Left ventricle myocardium inferior (tissue), 1 donor: ENCODE data around the gene ANKRD23. TPM values are rescaled to one million over a fixed set of nuclear protein-coding genes. Genes with fewer than 3 reads are reported as not detected.

ENCODE experiments used
- DNase-seq: peaks from one replicate; pipeline ENCODE4 v3.0.0-alpha.2; 2020
- H3K27ac ChIP-seq: fragments of 200-600 bp; replicated peaks from 2 replicates; pipeline ENCODE4 v1.8.0; 2021
- H3K27me3 ChIP-seq: fragments of 200-600 bp; 2 replicates; pipeline ENCODE4 v1.8.0; 2021; ENCODE audit warnings: low read depth
- H3K36me3 ChIP-seq: fragments of 200-600 bp; 2 replicates; pipeline ENCODE4 v1.8.0; 2021
- H3K4me1 ChIP-seq: fragments of 200-600 bp; 2 replicates; pipeline ENCODE4 v1.8.0; 2021
- H3K4me3 ChIP-seq: fragments of 200-600 bp; 2 replicates; pipeline ENCODE4 v1.8.0; 2021; ENCODE audit warnings: mild to moderate bottlenecking, moderate library complexity
- H3K9me3 ChIP-seq: fragments of 200-600 bp; replicated peaks from 2 replicates; pipeline ENCODE4 v1.8.0; 2021
- CTCF ChIP-seq: fragments of 200-600 bp; IDR thresholded peaks from 2 replicates; pipeline ENCODE4 v1.8.0; 2021; ENCODE audit warnings: antibody characterized with exemption, mild to moderate bottlenecking, borderline replicate concordance
- intact Hi-C: fragments of 100-400 bp; cut with micrococcal nuclease; formaldehyde crosslinking; loops from one replicate; pipeline ENCODE4 v1.11.0; 2022
- total RNA-seq: library from RNA; stranded (reverse); fragmentation: NEBNext Ultra II Directional; extraction: Animal tissue kit (Norgen Biotek cat#: 25700); gene quantifications from one replicate; pipeline ENCODE4 v1.2.1, GENCODE V29; 2021
- donor health status: DM: no; HTN: yes; CAD: no; lungs with severe emphysema.

Gene ANKRD23
- total RNA-seq, 1 donor from 2014 or later, result 14.4 TPM

GRCh38 chr2:96826546-96827278 lies 17.1 kb downstream of the ANKRD23 start:
- no peaks in the 10 kb centered on the region for H3K27me3 ChIP-seq
- intact Hi-C loops, result no loop called here
- H3K36me3 ChIP-seq, result peaks cover 87% of the 10 kb centered on the region

GRCh38 chr2:96825057-96825456 lies 18.8 kb downstream of the ANKRD23 start:
- H3K27me3 ChIP-seq, result no peaks in the 10 kb centered on the region

More at GRCh38 chr2:96826546-96827278, 17.1 kb downstream of the ANKRD23 start:
- peaks cover 35% of the 10 kb centered on the region for H3K4me1 ChIP-seq
- H3K4me3 ChIP-seq, result no peak overlapping the region
- DNase-seq, result no peak
- H3K27ac ChIP-seq, result no peak overlapping the region
- TF ChIP-seq CTCF, result no peak
- H3K9me3 ChIP-seq, result no peaks in the 10 kb centered on the region

GRCh38 chr2:96824079-96824870 lies 19.5 kb downstream of the ANKRD23 start:
- peaks cover 55% of the 10 kb centered on the region for H3K4me1 ChIP-seq
- no peak overlapping the region for H3K4me3 ChIP-seq
- intact Hi-C loops, result no loop called here
- no peaks in the 10 kb centered on the region for H3K9me3 ChIP-seq
- no peak for TF ChIP-seq CTCF
- H3K27me3 ChIP-seq, result no peaks in the 10 kb centered on the region
- no peak for DNase-seq
- no peak overlapping the region for H3K27ac ChIP-seq
- H3K36me3 ChIP-seq, result peaks cover 67% of the 10 kb centered on the region

More at GRCh38 chr2:96825057-96825456, 18.8 kb downstream of the ANKRD23 start:
- Histone ChIP-seq H3K4me1 (peaks cover 47% of the 10 kb centered on the region), H3K27ac (no peak overlapping the region), H3K9me3 (no peaks in the 10 kb centered on the region), H3K4me3 (no peak overlapping the region), H3K36me3 (peaks cover 74% of the 10 kb centered on the region)
- intact Hi-C loops, result no loop called here
- no peak for TF ChIP-seq CTCF
- no peak for DNase-seq

GRCh38 chr2:96823198-96823597 lies 20.6 kb downstream of the ANKRD23 start:
- Histone ChIP-seq H3K4me1 (peaks cover 65% of the 10 kb centered on the region), H3K27ac (peak overlapping the region; percentile 34), H3K36me3 (peaks cover 56% of the 10 kb centered on the region)

GRCh38 chr2:96822786-96823185 lies 21.0 kb downstream of the ANKRD23 start:
- Histone ChIP-seq H3K36me3 (peaks cover 52% of the 10 kb centered on the region), H3K4me3 (no peak overlapping the region), H3K27ac (peak overlapping the region; percentile 34), H3K4me1 (peaks cover 69% of the 10 kb centered on the region), H3K27me3 (no peaks in the 10 kb centered on the region), H3K9me3 (no peaks in the 10 kb centered on the region)
- TF ChIP-seq CTCF, result no peak
- intact Hi-C loops, result no loop called here
- no peak for DNase-seq

More at GRCh38 chr2:96823198-96823597, 20.6 kb downstream of the ANKRD23 start:
- Histone ChIP-seq H3K4me3 (no peak overlapping the region), H3K27me3 (no peaks in the 10 kb centered on the region), H3K9me3 (no peaks in the 10 kb centered on the region)
- no peak for TF ChIP-seq CTCF
- no peak for DNase-seq
- intact Hi-C loops, result no loop called here
